CD14-positive monocyte (primary cell): ENCODE results near the gene ALOX15. TPM values are rescaled to one million over a fixed set of nuclear protein-coding genes. Genes with fewer than 3 reads are reported as not detected.

Experiments
- DNase-seq, 3 donors: peaks; one replicate each; pipeline ENCODE4 v3.0.0-alpha.2; 2011 to 2022
- H2AFZ ChIP-seq: 2 replicates; pipeline ENCODE4 v1.6.0; 2012; ENCODE audit warnings: mild to moderate bottlenecking, low read depth, low read length, inconsistent platforms; ENCODE audit not compliant: insufficient read depth, poor library complexity, severe bottlenecking
- H3K27ac ChIP-seq, 2 donors: 1 replicate in 1 of 2; 2 replicates in 1 of 2; pipeline ENCODE4 v1.5.1; 2012 to 2013; ENCODE audit warnings: low read length in 2 of 2, control low read depth in 1 of 2, inconsistent platforms in 1 of 2, low read depth in 1 of 2, mild to moderate bottlenecking in 1 of 2
- H3K27me3 ChIP-seq, 2 donors: one replicate each; pipeline versions ENCODE4 v1.6.0 to v1.6.1; 2011 to 2013; ENCODE audit warnings: low read length in 2 of 2; ENCODE audit not compliant: control insufficient read depth in 2 of 2, insufficient read depth in 2 of 2
- H3K36me3 ChIP-seq, 2 donors: replicated peaks in 1 of 2; 1 replicate in 1 of 2; 2 replicates in 1 of 2; pipeline versions ENCODE4 v1.5.1 to v1.6.1; 2012 to 2013; ENCODE audit warnings: low read length in 2 of 2, control low read depth in 1 of 2, inconsistent platforms in 1 of 2, mild to moderate bottlenecking in 1 of 2; ENCODE audit not compliant: insufficient read depth in 2 of 2, control insufficient read depth in 1 of 2
- H3K4me1 ChIP-seq, 2 donors: 1 replicate in 1 of 2; 2 replicates in 1 of 2; pipeline versions ENCODE4 v1.5.1 to v1.6.1; 2012 to 2013; ENCODE audit warnings: low read length in 2 of 2, control low read depth in 1 of 2, inconsistent platforms in 1 of 2, mild to moderate bottlenecking in 1 of 2, moderate library complexity in 1 of 2; ENCODE audit not compliant: insufficient read depth in 2 of 2, control insufficient read depth in 1 of 2
- H3K4me2 ChIP-seq: replicated peaks from 2 replicates; pipeline ENCODE3; 2012; ENCODE audit warnings: low read length, moderate library complexity, mild to moderate bottlenecking; ENCODE audit not compliant: poor library complexity, severe bottlenecking; ENCODE audit errors: extremely low read depth
- H3K4me3 ChIP-seq, 3 experiments: fragments of 200-600 bp in 1 of 3; sonication (generic) in 1 of 3; replicated peaks in 1 of 3; 1 replicate in 2 of 3; 2 replicates in 1 of 3; pipeline ENCODE4 v1.5.1; 2011 to 2013; ENCODE audit warnings: low read length in 3 of 3, mild to moderate bottlenecking in 3 of 3, control low read depth in 2 of 3, low read depth in 2 of 3, inconsistent platforms in 1 of 3, moderate library complexity in 1 of 3
- H3K79me2 ChIP-seq: 2 replicates; pipeline ENCODE4 v1.6.0; 2012; ENCODE audit warnings: mild to moderate bottlenecking, control low read depth, inconsistent platforms, low read length, moderate library complexity; ENCODE audit not compliant: insufficient read depth
- H3K9ac ChIP-seq: 2 replicates; pipeline ENCODE4 v1.6.0; 2017; ENCODE audit warnings: low read length, mild to moderate bottlenecking; ENCODE audit not compliant: insufficient read depth, poor library complexity, severe bottlenecking
- H3K9me3 ChIP-seq, 2 donors: replicated peaks in 1 of 2; 1 replicate in 1 of 2; 2 replicates in 1 of 2; pipeline versions ENCODE4 v1.5.1 to v1.6.1; 2012 to 2013; ENCODE audit warnings: low read length in 2 of 2, control low read depth in 1 of 2; ENCODE audit not compliant: control insufficient read depth in 1 of 2, insufficient read depth in 1 of 2
- H4K20me1 ChIP-seq: 2 replicates; pipeline ENCODE4 v1.6.0; 2012; ENCODE audit warnings: mild to moderate bottlenecking, low read length, control low read depth, moderate library complexity; ENCODE audit not compliant: insufficient read depth
- H3K27ac Mint-ChIP-seq, 7 donors: one replicate each; pipeline ENCODE4 v1.8.0; 2020; ENCODE audit warnings: mild to moderate bottlenecking in 7 of 7, mixed read lengths in 7 of 7, moderate library complexity in 6 of 7, inconsistent platforms in 2 of 7
- H3K27me3 Mint-ChIP-seq, 3 donors: one replicate each; pipeline ENCODE4 v1.8.0; 2021 to 2022; ENCODE audit warnings: low read depth in 3 of 3, mild to moderate bottlenecking in 3 of 3, mixed read lengths in 3 of 3, moderate library complexity in 3 of 3, inconsistent platforms in 1 of 3
- H3K36me3 Mint-ChIP-seq, 2 donors: one replicate each; pipeline ENCODE4 v1.8.0; 2020; ENCODE audit warnings: mixed read lengths in 2 of 2, inconsistent platforms in 1 of 2, mild to moderate bottlenecking in 1 of 2
- H3K4me1 Mint-ChIP-seq: one replicate; pipeline ENCODE4 v1.8.0; 2020; ENCODE audit warnings: mild to moderate bottlenecking, mixed read lengths
- H3K4me3 Mint-ChIP-seq, 2 donors: one replicate each; pipeline ENCODE4 v1.8.0; 2020; ENCODE audit warnings: mild to moderate bottlenecking in 2 of 2, mixed read lengths in 2 of 2, moderate library complexity in 1 of 2
- H3K9me3 Mint-ChIP-seq, 7 donors: one replicate each; pipeline ENCODE4 v1.8.0; 2020 to 2022; ENCODE audit warnings: mixed read lengths in 7 of 7, mild to moderate bottlenecking in 6 of 7, moderate library complexity in 6 of 7, inconsistent platforms in 2 of 7
- CTCF ChIP-seq: fragments of 200-600 bp; IDR thresholded peaks from one replicate; pipeline ENCODE4 v1.8.0; 2022; ENCODE audit warnings: antibody characterized with exemption, mild to moderate bottlenecking
- WGBS: methylation state at CpG from one replicate; pipeline ENCODE4 v1.1.5; 2013; ENCODE audit warnings: missing lambda C conversion rate; ENCODE audit not compliant: insufficient coverage; 5-methylcytosine and 5-hydroxymethylcytosine counted together
- intact Hi-C, 2 donors: fragments of 100-400 bp; cut with micrococcal nuclease; formaldehyde crosslinking; loops; one replicate each; pipeline versions ENCODE4 v1.15.0 to v1.15.1; 2023
- polyA plus RNA-seq, 3 donors: library from polyadenylated mRNA; depleted of rRNA in 1 of 3; unstranded in 2 of 3; stranded (reverse) in 1 of 3; fragments of 300-500 nt in 2 of 3; fragments of >200 nt in 1 of 3; fragmentation: Illumina TruSeq in 2 of 3; gene quantifications; 1 replicate in 2 of 3; 2 replicates in 1 of 3; pipeline ENCODE4 v1.2.3, GENCODE V29; 2012 to 2021

ALOX15 gene
- polyA plus RNA-seq, 3 donors: 0.05 to 0.13 TPM; not detected in 1

GRCh38 chr17:4672751-4673150, 31.3 kb upstream of the ALOX15 start:
- no peaks in the 10 kb centered on the region for H3K27me3 ChIP-seq
- WGBS: 90% methylated on average over 7 of the region's 8 CpGs
- Mint-ChIP-seq H3K27ac (peak overlapping the region in 2 of 7 donors; percentile 21 to 43), H3K4me1 (no peaks in the 10 kb centered on the region), H3K9me3 (no peaks in the 10 kb centered on the region), H3K27me3 (peaks cover 2 to 4% (median 3%) of the 10 kb centered on the region in 3 donors), H3K4me3 (no peak overlapping the region), H3K36me3 (peaks cover 62 to 72% of the 10 kb centered on the region in 2 donors)
- H3K4me1 ChIP-seq: no peaks in the 10 kb centered on the region
- H3K4me3 ChIP-seq: no peak overlapping the region
- no peak overlapping the region for H3K9ac ChIP-seq
- no peaks in the 10 kb centered on the region for H3K79me2 ChIP-seq
- H3K27ac ChIP-seq: no peak overlapping the region
- H4K20me1 ChIP-seq: no peaks in the 10 kb centered on the region
- no peak for DNase-seq
- no peak for TF ChIP-seq CTCF
- intact Hi-C loops: no loop called here
- H3K9me3 ChIP-seq: no peaks in the 10 kb centered on the region
- no peak overlapping the region for H2AFZ ChIP-seq
- peaks cover 61 to 71% of the 10 kb centered on the region in 2 donors for H3K36me3 ChIP-seq
- H3K4me2 ChIP-seq: no peak overlapping the region

GRCh38 chr17:4672055-4672630, 30.7 kb upstream of the ALOX15 start:
- Histone ChIP-seq H3K36me3 (peaks cover 57 to 65% of the 10 kb centered on the region in 2 donors), H3K4me1 (no peaks in the 10 kb centered on the region), H3K27me3 (no peaks in the 10 kb centered on the region), H3K4me3 (no peak overlapping the region), H4K20me1 (no peaks in the 10 kb centered on the region), H3K9ac (no peak overlapping the region), H3K27ac (no peak overlapping the region), H3K9me3 (no peaks in the 10 kb centered on the region), H3K4me2 (no peak overlapping the region), H2AFZ (no peak overlapping the region), H3K79me2 (no peaks in the 10 kb centered on the region)
- H3K4me1 Mint-ChIP-seq: no peaks in the 10 kb centered on the region
- no peak for TF ChIP-seq CTCF
- peak overlapping the region in 3 of 7 donors; percentile 21 to 73 (median 30) for H3K27ac Mint-ChIP-seq
- H3K4me3 Mint-ChIP-seq: no peak overlapping the region
- intact Hi-C loops: no loop called here
- no peaks in the 10 kb centered on the region for H3K9me3 Mint-ChIP-seq
- no CpG with 5 or more reads among the region's 9 CpGs for WGBS
- no peak for DNase-seq
- peaks cover 60 to 66% of the 10 kb centered on the region in 2 donors for H3K36me3 Mint-ChIP-seq
- H3K27me3 Mint-ChIP-seq: peaks cover 4 to 8% (median 6%) of the 10 kb centered on the region in 3 donors
